K562 (cell line): ENCODE results near the gene SMCHD1. TPM values are rescaled to one million over a fixed set of nuclear protein-coding genes. Genes with fewer than 3 reads are reported as not detected.

Experiments
- ATAC-seq: fragments of 200-7000 bp; cut with Tn5 transposase; 3 replicates; pipeline ENCODE4 v1.9.1; 2020; ENCODE audit warnings: moderate library complexity
- BruUV-seq: library from RNA; stranded (reverse); fragments of 400-500 nt; replicated peaks from 2 replicates; lab custom pipeline; 2021; lab: Mats Ljungman, UMichigan
- CTCF ChIA-PET: fragments of 300-600 bp; formaldehyde crosslinking; extraction: SDS; loops from one replicate; lab custom pipeline; 2021; ENCODE audit warnings: low intra/inter-chr PET ratio; lab: Yijun Ruan, JAX
- POLR2A ChIA-PET: fragments of 300-600, 350-650 bp; sonication (Branson Sonifier 250); formaldehyde crosslinking; extraction: SDS; loops from one replicate; lab custom pipeline; 2021; ENCODE audit warnings: antibody characterized with exemption, inconsistent platforms; lab: Yijun Ruan, JAX
- DNase-seq, 4 experiments: peaks; one replicate each; pipeline versions ENCODE4 v3.0.0 to v3.0.0-alpha.2; 2011 to 2018; ENCODE audit warnings: low spot score in 3 of 4, mixed read lengths in 3 of 4; ENCODE audit errors: extremely low read depth in 1 of 4
- FAIRE-seq: peaks from 2 replicates; lab custom pipeline; 2011; peaks lifted over from hg19 to GRCh38; lab: Jason Lieb, UNC
- H2AFZ ChIP-seq: 2 replicates; pipeline ENCODE4 v1.6.0; 2011; ENCODE audit warnings: low read depth, low read length, control low read depth, inconsistent platforms
- H3K27ac ChIP-seq: fragments of 200-600 bp; 3 replicates; pipeline ENCODE4 v1.8.0; 2011; ENCODE audit warnings: low read depth, mild to moderate bottlenecking, control low read depth, inconsistent platforms, low read length, moderate library complexity, mixed read lengths; ENCODE audit errors: extremely low read depth
- H3K27me3 ChIP-seq, 2 experiments: fragments of 300-600 bp in 1 of 2; 2 replicates in 1 of 2; 3 replicates in 1 of 2; pipeline versions ENCODE4 v1.6.0 to v1.8.0; 2011; ENCODE audit warnings: inconsistent platforms in 2 of 2, low read length in 2 of 2, mild to moderate bottlenecking in 1 of 2, mixed read lengths in 1 of 2, moderate library complexity in 1 of 2; ENCODE audit not compliant: control insufficient read depth in 2 of 2, insufficient read depth in 2 of 2
- H3K36me3 ChIP-seq: fragments of 300-600 bp; 3 replicates; pipeline ENCODE4 v1.8.0; 2011; ENCODE audit warnings: mild to moderate bottlenecking, low read length, inconsistent platforms; ENCODE audit not compliant: control insufficient read depth, insufficient read depth
- H3K4me1 ChIP-seq, 2 experiments: fragments of 200-600 bp in 1 of 2; replicated peaks in 1 of 2; 2 replicates in 1 of 2; 3 replicates in 1 of 2; pipeline versions ENCODE4 v1.5.1 to v1.8.0; 2011; ENCODE audit warnings: inconsistent platforms in 2 of 2, low read length in 2 of 2, mild to moderate bottlenecking in 1 of 2, mixed read lengths in 1 of 2, moderate library complexity in 1 of 2; ENCODE audit not compliant: control insufficient read depth in 2 of 2, insufficient read depth in 2 of 2
- H3K4me2 ChIP-seq: 2 replicates; pipeline ENCODE4 v1.6.1; 2011; ENCODE audit warnings: low read length, control low read depth, inconsistent platforms, mixed read lengths; ENCODE audit not compliant: insufficient read depth
- H3K4me3 ChIP-seq: fragments of 200-600 bp; sonication (generic), shearing (Covaris generic); 2 replicates; pipeline ENCODE4 v1.5.1; 2016; ENCODE audit warnings: control low read depth, inconsistent platforms
- H3K79me2 ChIP-seq: fragments of 200-600 bp; 3 replicates; pipeline ENCODE4 v1.8.0; 2011; ENCODE audit warnings: low read length, inconsistent platforms; ENCODE audit not compliant: control insufficient read depth, insufficient read depth
- H3K9ac ChIP-seq, 2 experiments: 2 replicates each; pipeline versions ENCODE4 v1.6.0 to v1.6.1; 2011; ENCODE audit warnings: low read depth in 2 of 2, low read length in 2 of 2, control low read depth in 1 of 2, inconsistent platforms in 1 of 2, mild to moderate bottlenecking in 1 of 2, mixed read lengths in 1 of 2; ENCODE audit not compliant: insufficient read depth in 1 of 2
- H3K9me1 ChIP-seq: one replicate; pipeline ENCODE4 v1.6.0; 2011; ENCODE audit warnings: inconsistent platforms, mild to moderate bottlenecking, low read length, moderate library complexity; ENCODE audit not compliant: control insufficient read depth, insufficient read depth
- H3K9me3 ChIP-seq: replicated peaks from 2 replicates; pipeline ENCODE4 v1.5.1; 2011; ENCODE audit warnings: low read depth, low read length, inconsistent platforms; ENCODE audit not compliant: control insufficient read depth, insufficient read depth
- H4K20me1 ChIP-seq: replicated peaks from 2 replicates; pipeline ENCODE4 v1.6.1; 2011; ENCODE audit warnings: low read length, inconsistent platforms, mixed read lengths; ENCODE audit not compliant: control insufficient read depth, insufficient read depth
- DDX20 ChIP-seq: fragments of 450-650 bp; IDR thresholded peaks from 2 replicates; pipeline ENCODE4 v1.6.1; 2016; ENCODE audit warnings: missing genetic modification characterization, low read depth, mild to moderate bottlenecking, missing compliant biosample characterization, moderate library complexity
- DPF2 ChIP-seq: fragments of 450-650 bp; IDR thresholded peaks from 2 replicates; pipeline ENCODE4 v1.6.1; 2016
- MEIS2 ChIP-seq: fragments of 450-650 bp; IDR thresholded peaks from 2 replicates; pipeline ENCODE4 v1.6.1; 2014; ENCODE audit warnings: mild to moderate bottlenecking; ENCODE audit not compliant: partially characterized antibody
- WGBS: fragments of 100-300 bp; shearing (Covaris generic); methylation state at CpG from one replicate; pipeline ENCODE4 v1.1.6; 2016; ENCODE audit warnings: low coverage, mixed read lengths; ENCODE audit not compliant: insufficient coverage; ENCODE audit errors: missing lambda C conversion rate; 5-methylcytosine and 5-hydroxymethylcytosine counted together
- in situ Hi-C: fragments of 300-500 bp; cut with MboI; formaldehyde crosslinking; loops from 4 replicates; pipeline ENCODE4 v1.15.0; 2018; ENCODE audit warnings: inconsistent platforms, mixed read lengths
- intact Hi-C: fragments of 100-400 bp; cut with micrococcal nuclease; formaldehyde crosslinking; loops from 2 replicates; pipeline ENCODE4 v1.14.2; 2022
- polyA plus RNA-seq, 8 experiments: library from polyadenylated mRNA; depleted of rRNA in 4 of 8; stranded (reverse) in 5 of 8; unstranded in 3 of 8; fragments of >200 nt; fragmentation: Nextera tagmentation in 2 of 8; fragmentation: Illumina TruSeq in 1 of 8; extraction: Ambion mirVana in 2 of 8; extraction: Trizol in 1 of 8; gene quantifications; 2 replicates each; pipeline versions ENCODE4 v1.2.1 to v1.2.3, GENCODE V29; 2011 to 2014; ENCODE audit warnings: inconsistent platforms in 1 of 8, missing spikeins in 1 of 8
- total RNA-seq, 7 experiments: library from RNA; depleted of rRNA in 6 of 7; stranded (reverse); fragments of >200 nt in 6 of 7; fragmentation: Illumina TruSeq in 2 of 7; extraction: Trizol in 2 of 7; gene quantifications; 2 replicates each; pipeline versions ENCODE4 v1.2.1 to v1.2.3, GENCODE V29; 2011 to 2021; ENCODE audit warnings: low replicate concordance in 1 of 7
- TF ChIP-seq, protein P1 (sequence below): fragments of 450-650 bp; formaldehyde crosslinking; IDR thresholded peaks from 2 replicates; pipeline ENCODE4 v1.4.0; 2020; ENCODE audit warnings: mild to moderate bottlenecking, moderate library complexity
- TF ChIP-seq, protein P2 (sequence below), 2 experiments: IDR thresholded peaks in 1 of 2; conservative IDR thresholded peaks in 1 of 2; 2 replicates each; pipeline ENCODE4 v1.6.1; 2016; ENCODE audit warnings: low read depth in 2 of 2, mild to moderate bottlenecking in 1 of 2, missing compliant biosample characterization in 1 of 2, missing genetic modification characterization in 1 of 2, moderate library complexity in 1 of 2

The SMCHD1 gene
- total and polyA plus RNA-seq, 9 of the 15 experiments (the other 6 are each of a cell fraction or from before 2014, with no cell fraction given), result 6.3 to 144 (median 72.7) TPM

DNA sequence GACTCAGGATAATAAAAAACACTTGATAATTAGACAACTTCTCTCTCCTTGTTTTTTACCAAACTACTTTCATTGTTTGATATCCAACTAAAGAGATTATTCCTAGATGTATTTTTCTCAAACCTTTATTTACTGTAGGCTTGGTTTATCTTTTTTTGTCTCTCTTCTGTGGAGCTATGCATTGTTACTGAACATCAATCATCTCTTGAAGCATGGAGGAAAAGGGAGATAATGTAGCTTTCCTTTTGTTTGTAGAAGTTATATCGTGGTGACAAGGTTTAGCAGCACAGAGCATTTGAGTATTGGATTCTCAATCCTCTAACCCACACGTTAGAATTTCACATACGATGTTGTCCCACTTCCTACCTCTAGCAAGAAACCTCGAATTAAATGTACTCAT lies 41.7 kb downstream of the SMCHD1 start:
- ATAC-seq (no peak), DNase-seq (no peak), FAIRE-seq (no peak)
- Histone ChIP-seq H4K20me1 (no peaks in the 10 kb centered on the region), H3K9ac (no peak overlapping the region), H3K9me1 (no peaks in the 10 kb centered on the region), H3K27ac (no peak overlapping the region), H3K27me3 (no peaks in the 10 kb centered on the region), H3K4me3 (no peak overlapping the region), H3K36me3 (peaks cover 93% of the 10 kb centered on the region), H3K4me2 (no peak overlapping the region), H3K4me1 (no peaks in the 10 kb centered on the region), H2AFZ (no peak overlapping the region), H3K9me3 (no peaks in the 10 kb centered on the region)
- 76% methylated on average over 4 of the region's 4 CpGs for WGBS
- BruUV-seq, result no TSS peak
- ChIA-PET POLR2A (interaction anchor here (0.8 to 0.9 kb wide), 3 partner anchors 9 to 14 kb away, joined by 3 to 6 read pairs (median 3); no protein-coding TSS in a partner anchor), CTCF (interaction anchor here (0.6 kb wide), 1 partner anchor 33 kb away, joined by 3 read pairs; no protein-coding TSS in a partner anchor)
- intact Hi-C loops (no loop called here), in situ Hi-C loops (no loop called here)
- no peak for TF ChIP-seq DPF2
- TF ChIP-seq, protein P1, sequence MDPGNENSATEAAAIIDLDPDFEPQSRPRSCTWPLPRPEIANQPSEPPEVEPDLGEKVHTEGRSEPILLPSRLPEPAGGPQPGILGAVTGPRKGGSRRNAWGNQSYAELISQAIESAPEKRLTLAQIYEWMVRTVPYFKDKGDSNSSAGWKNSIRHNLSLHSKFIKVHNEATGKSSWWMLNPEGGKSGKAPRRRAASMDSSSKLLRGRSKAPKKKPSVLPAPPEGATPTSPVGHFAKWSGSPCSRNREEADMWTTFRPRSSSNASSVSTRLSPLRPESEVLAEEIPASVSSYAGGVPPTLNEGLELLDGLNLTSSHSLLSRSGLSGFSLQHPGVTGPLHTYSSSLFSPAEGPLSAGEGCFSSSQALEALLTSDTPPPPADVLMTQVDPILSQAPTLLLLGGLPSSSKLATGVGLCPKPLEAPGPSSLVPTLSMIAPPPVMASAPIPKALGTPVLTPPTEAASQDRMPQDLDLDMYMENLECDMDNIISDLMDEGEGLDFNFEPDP (CRISPR knock-in tag), result no peak
- TF ChIP-seq, protein P2, sequence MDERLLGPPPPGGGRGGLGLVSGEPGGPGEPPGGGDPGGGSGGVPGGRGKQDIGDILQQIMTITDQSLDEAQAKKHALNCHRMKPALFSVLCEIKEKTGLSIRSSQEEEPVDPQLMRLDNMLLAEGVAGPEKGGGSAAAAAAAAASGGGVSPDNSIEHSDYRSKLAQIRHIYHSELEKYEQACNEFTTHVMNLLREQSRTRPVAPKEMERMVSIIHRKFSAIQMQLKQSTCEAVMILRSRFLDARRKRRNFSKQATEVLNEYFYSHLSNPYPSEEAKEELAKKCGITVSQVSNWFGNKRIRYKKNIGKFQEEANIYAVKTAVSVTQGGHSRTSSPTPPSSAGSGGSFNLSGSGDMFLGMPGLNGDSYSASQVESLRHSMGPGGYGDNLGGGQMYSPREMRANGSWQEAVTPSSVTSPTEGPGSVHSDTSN (CRISPR knock-in tag; IDR thresholded peaks at IDR 0.05; ENCODE audit: low read depth), result no peak
- TF ChIP-seq, protein P2 (tag; conservative IDR thresholded peaks at IDR 0.05; ENCODE audit: low read depth), result peak; percentile 60
- no peak for TF ChIP-seq DDX20 (tag)
- TF ChIP-seq MEIS2, result peak; percentile 65
- TF ChIP-seq, all 486 proteins: peak for 2
- H3K79me2 ChIP-seq, result no peaks in the 10 kb centered on the region
